ENCODE data around the gene CENPS.

The CENPS gene

GRCh38 chr1:10489291-10490055, 59.2 kb downstream of the CENPS start:
- no peak for DNase-seq (ENCODE audit: low read depth in 1 of 2, low spot score in 1 of 2)

- DNase-seq (ENCODE audit: low read depth in 1 of 2, low spot score in 1 of 2): no peak
Measured at GRCh38 chr1:10490286-10490970, 60.2 kb downstream of the CENPS start.
